ENCODE results near the gene SLC25A53. TPM values are rescaled to one million over a fixed set of nuclear protein-coding genes. Genes with fewer than 3 reads are reported as not detected.

Gene SLC25A53
- total RNA-seq, 1 donor from 2014 or later = 8.5 TPM

DNA sequence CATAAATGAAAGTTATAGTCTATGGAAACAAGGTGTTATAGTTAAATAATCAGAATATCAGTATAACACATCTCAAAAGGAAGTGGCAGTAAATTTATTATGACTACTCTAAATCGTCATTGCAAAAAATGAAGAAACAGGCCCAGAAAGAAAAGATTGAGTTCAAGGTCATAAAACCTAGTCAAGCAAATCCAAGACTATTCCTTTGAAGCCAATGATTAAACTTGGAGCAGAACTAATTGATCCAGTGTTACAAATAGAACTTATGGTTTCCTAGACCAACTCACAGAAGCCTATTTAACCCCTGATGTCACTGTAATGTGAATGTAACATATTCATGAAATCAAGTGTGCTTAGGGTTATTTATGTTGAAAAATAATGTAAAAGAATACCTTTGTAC lies 11.3 kb upstream of the SLC25A53 start:
- Mint-ChIP-seq H3K27ac (no peak overlapping the region), H3K4me1 (peaks cover 13% of the 10 kb centered on the region), H3K4me3 (peak overlapping the region; percentile 71), H3K9me3 (peaks cover 13% of the 10 kb centered on the region), H3K27me3 (ENCODE audit: low read depth) (no peaks in the 10 kb centered on the region), H3K36me3 (no peaks in the 10 kb centered on the region)
- TF ChIP-seq, protein P1, sequence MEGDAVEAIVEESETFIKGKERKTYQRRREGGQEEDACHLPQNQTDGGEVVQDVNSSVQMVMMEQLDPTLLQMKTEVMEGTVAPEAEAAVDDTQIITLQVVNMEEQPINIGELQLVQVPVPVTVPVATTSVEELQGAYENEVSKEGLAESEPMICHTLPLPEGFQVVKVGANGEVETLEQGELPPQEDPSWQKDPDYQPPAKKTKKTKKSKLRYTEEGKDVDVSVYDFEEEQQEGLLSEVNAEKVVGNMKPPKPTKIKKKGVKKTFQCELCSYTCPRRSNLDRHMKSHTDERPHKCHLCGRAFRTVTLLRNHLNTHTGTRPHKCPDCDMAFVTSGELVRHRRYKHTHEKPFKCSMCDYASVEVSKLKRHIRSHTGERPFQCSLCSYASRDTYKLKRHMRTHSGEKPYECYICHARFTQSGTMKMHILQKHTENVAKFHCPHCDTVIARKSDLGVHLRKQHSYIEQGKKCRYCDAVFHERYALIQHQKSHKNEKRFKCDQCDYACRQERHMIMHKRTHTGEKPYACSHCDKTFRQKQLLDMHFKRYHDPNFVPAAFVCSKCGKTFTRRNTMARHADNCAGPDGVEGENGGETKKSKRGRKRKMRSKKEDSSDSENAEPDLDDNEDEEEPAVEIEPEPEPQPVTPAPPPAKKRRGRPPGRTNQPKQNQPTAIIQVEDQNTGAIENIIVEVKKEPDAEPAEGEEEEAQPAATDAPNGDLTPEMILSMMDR (IDR thresholded peaks at IDR 0.05; ENCODE audit: unreplicated experiment) = no peak
- no peak for DNase-seq (ENCODE audit: low spot score in 2 of 2, unreplicated experiment in 2 of 2)

DNA sequence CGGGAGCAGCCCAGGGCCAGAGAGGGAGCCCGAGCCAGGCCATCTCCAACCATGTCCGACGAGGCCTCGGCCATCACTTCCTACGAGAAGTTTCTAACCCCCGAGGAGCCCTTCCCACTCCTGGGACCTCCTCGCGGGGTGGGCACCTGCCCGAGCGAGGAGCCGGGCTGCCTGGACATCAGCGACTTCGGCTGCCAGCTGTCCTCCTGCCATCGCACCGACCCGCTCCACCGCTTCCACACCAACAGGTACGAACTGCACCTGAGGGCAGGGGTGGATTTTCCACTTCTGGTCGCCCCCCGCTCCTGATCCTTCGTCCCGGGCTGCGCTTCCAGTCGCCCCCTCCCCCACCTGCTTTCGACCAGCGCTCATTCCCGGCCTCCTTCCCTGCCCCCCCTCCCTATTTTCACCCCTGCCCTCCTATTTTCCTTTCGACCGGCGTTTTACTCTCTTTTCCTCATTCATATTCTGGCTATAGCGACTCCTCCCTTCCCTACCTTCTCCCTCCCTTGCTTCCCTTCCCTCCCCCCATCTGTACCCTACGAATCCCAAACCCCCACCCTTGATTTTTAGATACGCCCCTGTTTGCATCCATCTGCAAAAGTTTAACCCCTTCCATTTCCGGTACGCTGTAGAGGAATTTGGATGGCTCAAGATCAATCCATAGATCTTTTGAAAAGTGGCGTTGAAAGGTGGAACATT lies 10.1 kb upstream of the SLC25A53 start:
- TF ChIP-seq, protein P1 (IDR thresholded peaks at IDR 0.05; ENCODE audit: unreplicated experiment) = no peak
- Mint-ChIP-seq H3K27me3 (ENCODE audit: low read depth) (no peaks in the 10 kb centered on the region), H3K4me3 (peak overlapping the region; percentile 71), H3K27ac (no peak overlapping the region), H3K36me3 (no peaks in the 10 kb centered on the region), H3K4me1 (peaks cover 13% of the 10 kb centered on the region), H3K9me3 (peaks cover 15% of the 10 kb centered on the region)
- DNase-seq (ENCODE audit: low spot score in 2 of 2, unreplicated experiment in 2 of 2) = peak in 1 of 2 experiments; percentile 42

DNA sequence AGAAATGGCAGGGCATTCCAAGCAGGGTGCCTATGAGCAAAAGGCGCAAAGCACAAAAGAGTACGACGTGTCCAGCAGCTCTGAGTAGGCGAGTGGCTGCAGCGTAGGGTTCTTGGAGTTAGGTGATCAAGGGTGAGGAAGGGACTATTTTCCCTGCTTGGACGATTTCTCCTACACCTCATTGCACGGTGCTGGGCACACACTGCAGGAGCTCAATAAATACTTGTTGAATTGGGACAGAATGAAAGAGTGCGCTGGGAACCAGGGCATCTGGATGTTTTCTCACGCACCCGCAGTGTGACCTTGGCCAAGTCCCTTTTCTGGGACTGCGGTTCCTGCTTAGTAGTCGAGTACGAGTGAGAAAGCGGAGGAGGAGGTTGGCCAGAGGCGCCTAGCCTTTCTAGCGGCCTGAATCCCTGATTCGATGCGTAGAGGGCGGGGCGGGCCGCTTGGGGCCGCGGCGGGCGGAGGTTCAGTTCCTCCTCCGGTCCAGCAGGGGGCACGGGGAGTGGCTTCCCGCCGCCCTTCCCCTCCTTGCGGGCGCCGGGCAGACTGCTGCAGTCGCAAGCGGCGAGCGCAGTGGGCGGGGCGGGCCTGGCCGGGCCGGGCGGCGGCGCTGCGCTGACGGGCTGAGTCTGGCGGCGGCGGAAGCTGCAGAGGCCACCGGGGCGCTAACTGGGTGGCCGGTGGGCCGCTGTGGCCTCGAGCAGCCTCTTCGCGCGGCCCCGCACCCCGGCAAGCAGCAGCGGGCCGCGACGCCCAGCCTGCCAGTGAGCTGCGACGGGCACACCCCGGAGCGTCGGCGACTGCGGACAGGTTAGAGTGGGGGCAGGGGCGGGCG lies 9.3 kb upstream of the SLC25A53 start, which contains the start of gene FAM199X:
Gene FAM199X, plus strand, starts transcription at position 560 of the 841 bp plus-strand sequence. CDS start 333 bp downstream, outside the sequence.
- DNase-seq (ENCODE audit: low spot score in 2 of 2, unreplicated experiment in 2 of 2) = peak; percentile 69 to 84
- Mint-ChIP-seq H3K27me3 (ENCODE audit: low read depth) (no peaks in the 10 kb centered on the region), H3K4me1 (peaks cover 13% of the 10 kb centered on the region), H3K36me3 (no peaks in the 10 kb centered on the region), H3K9me3 (peaks cover 15% of the 10 kb centered on the region), H3K4me3 (peak within 1 kb of the TSS; percentile 76), H3K27ac (peak within 1 kb of the TSS; percentile 22)
- TF ChIP-seq, protein P1 (IDR thresholded peaks at IDR 0.05; ENCODE audit: unreplicated experiment) = peak; percentile 75

DNA sequence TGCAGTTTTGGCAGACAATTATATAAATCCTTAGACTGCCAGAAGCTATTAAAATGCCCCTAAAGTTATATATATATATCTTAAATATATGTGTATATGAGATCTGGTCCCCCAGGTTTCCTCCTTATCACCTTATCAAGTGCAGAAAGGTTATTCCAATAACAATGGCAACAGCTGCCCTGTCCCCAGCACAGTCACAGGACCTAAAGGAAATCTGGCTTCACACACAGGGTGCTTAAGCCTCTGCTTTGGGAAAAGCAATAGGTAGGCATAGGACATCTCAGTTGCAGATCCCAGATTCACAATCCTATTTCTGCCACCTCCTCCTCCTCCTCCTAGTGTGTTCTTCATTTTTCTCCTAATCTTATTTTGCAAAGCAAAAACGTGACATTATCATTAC lies 5.8 kb downstream of the SLC25A53 start:
- DNase-seq (ENCODE audit: low spot score in 2 of 2, unreplicated experiment in 2 of 2) = no peak
- Mint-ChIP-seq H3K4me3 (no peak overlapping the region), H3K27ac (no peak overlapping the region), H3K9me3 (peaks cover 5% of the 10 kb centered on the region), H3K36me3 (no peaks in the 10 kb centered on the region), H3K4me1 (no peaks in the 10 kb centered on the region), H3K27me3 (ENCODE audit: low read depth) (no peaks in the 10 kb centered on the region)
- TF ChIP-seq, protein P1 (IDR thresholded peaks at IDR 0.05; ENCODE audit: unreplicated experiment) = no peak

DNA sequence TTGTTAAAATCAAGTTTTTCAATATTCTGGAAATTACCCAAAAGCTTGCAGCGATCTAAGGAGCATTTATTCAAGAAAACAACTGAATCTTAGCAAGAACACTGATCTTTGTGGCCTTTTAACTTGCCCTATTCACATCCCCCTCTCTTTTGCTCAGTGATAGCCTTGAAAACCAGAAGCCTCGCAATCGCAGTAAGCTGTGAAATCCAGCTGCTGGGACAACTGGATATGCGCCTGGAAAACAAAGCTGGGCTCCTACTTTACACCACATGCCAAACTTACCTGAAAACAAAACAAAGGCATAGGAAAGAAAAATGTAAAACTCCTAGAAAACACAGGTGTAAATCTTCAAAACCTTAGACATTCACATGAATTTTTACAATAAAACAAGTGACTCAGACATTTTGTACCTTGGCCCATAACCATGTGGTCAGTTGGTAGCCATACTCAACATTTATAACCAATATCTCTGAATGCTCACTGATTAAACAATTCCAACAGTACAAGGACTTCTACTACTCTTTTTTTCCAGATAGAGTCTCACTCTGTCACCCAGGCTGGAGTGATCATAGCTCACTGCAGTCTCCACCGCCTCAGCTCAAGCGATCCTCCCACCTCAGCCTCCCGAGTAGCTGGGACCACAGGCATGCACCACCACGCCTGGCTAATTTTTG lies 15.6 kb downstream of the SLC25A53 start:
- TF ChIP-seq, protein P1 (IDR thresholded peaks at IDR 0.05; ENCODE audit: unreplicated experiment) = no peak
- Mint-ChIP-seq H3K9me3 (peaks cover 17% of the 10 kb centered on the region), H3K27ac (no peak overlapping the region), H3K36me3 (peaks cover 3% of the 10 kb centered on the region), H3K4me1 (no peaks in the 10 kb centered on the region), H3K4me3 (no peak overlapping the region), H3K27me3 (ENCODE audit: low read depth) (no peaks in the 10 kb centered on the region)
- DNase-seq (ENCODE audit: low spot score in 2 of 2, unreplicated experiment in 2 of 2) = no peak
